ENCODE measurements around the gene VTI1A. TPM values are rescaled to one million over a fixed set of nuclear protein-coding genes. Genes with fewer than 3 reads are reported as not detected.

VTI1A gene
- total and polyA plus RNA-seq, 2 experiments from 2014 or later = 26.8 to 31.0 TPM

- no peaks in the 10 kb centered on the region for H4K20me1 ChIP-seq (replicated peaks; ENCODE audit: insufficient read depth)
- H3K4me2 ChIP-seq = no peak overlapping the region
- DNase-seq (ENCODE audit: low spot score) = no peak
- H3K27ac ChIP-seq (ENCODE audit: low read depth) = no peak overlapping the region
- H3K4me1 Mint-ChIP-seq = peaks cover 59% of the 10 kb centered on the region
- peaks cover 10% of the 10 kb centered on the region for H3K27me3 Mint-ChIP-seq (ENCODE audit: insufficient read depth, low read depth, poor library complexity)
- H3K79me2 ChIP-seq (replicated peaks; ENCODE audit: insufficient read depth) = no peaks in the 10 kb centered on the region
- H3K27me3 ChIP-seq (ENCODE audit: insufficient read depth) = peaks cover 6% of the 10 kb centered on the region
- H2AFZ ChIP-seq = no peak overlapping the region
- no peak overlapping the region for H3K27ac Mint-ChIP-seq
- TF ChIP-seq ZNF462 (CRISPR knock-in tag; IDR thresholded peaks at IDR 0.05) (no peak), POLR2AphosphoS5 (IDR thresholded peaks at IDR 0.05; ENCODE audit: low read depth) (no peak), NANOG (IDR thresholded peaks at IDR 0.05; ENCODE audit: borderline replicate concordance) (no peak), ZNF331 (CRISPR knock-in tag; IDR thresholded peaks at IDR 0.05; ENCODE audit: low read depth) (no peak), STAT1 (IDR thresholded peaks at IDR 0.05; ENCODE audit: unreplicated experiment) (no peak), CTCF (conservative IDR thresholded peaks at IDR 0.05; ENCODE audit: low read depth in 2 of 2) (no peak), EZH2phosphoT487 (IDR thresholded peaks at IDR 0.05; ENCODE audit: unreplicated experiment) (no peak), ETS1 (IDR thresholded peaks at IDR 0.05) (no peak), ZNF114 (CRISPR knock-in tag; IDR thresholded peaks at IDR 0.05) (no peak)
- peaks cover 3% of the 10 kb centered on the region for H3F3A ChIP-seq (replicated peaks; ENCODE audit: low read depth)
- H3K4me1 ChIP-seq (ENCODE audit: insufficient read depth) = peaks cover 37% of the 10 kb centered on the region
- no peak overlapping the region for H3K4me3 Mint-ChIP-seq
- H3K9me2 ChIP-seq (ENCODE audit: insufficient read depth) = peaks cover 4% of the 10 kb centered on the region
- no peaks in the 10 kb centered on the region for H3K36me3 Mint-ChIP-seq (ENCODE audit: low read depth)
- no peak for ATAC-seq
- no peaks in the 10 kb centered on the region for H3K9me3 Mint-ChIP-seq
- no peaks in the 10 kb centered on the region; the same call in 1 of the 2 replicates for H3K36me3 ChIP-seq (ENCODE audit: insufficient read depth)
- no peak overlapping the region for H3K4me3 ChIP-seq
Measured at GRCh38 chr10:112819231-112819630, 372.2 kb downstream of the VTI1A start.
